Measurements from ENCODE around the gene GJA8.
"Not testable (repeated sequence)": the region's sequence is repeated elsewhere in the genome, so short reads cannot be mapped to it uniquely, and the experiment has no call there.

The GJA8 gene

GRCh38 chr1:147902253-147902845 lies at the start of gene GJA8:
GJA8 (plus strand) TSS chr1:147902795; CDS start chr1:147907956, 5,161 bp downstream.
- ATAC-seq, result no peak

GRCh38 chr1:147853391-147853790 lies 49.2 kb upstream of the GJA8 start:
- ATAC-seq, result no peak

- not testable (repeated sequence) for ATAC-seq
Measured at GRCh38 chr1:147854989-147855388, 47.6 kb upstream of the GJA8 start.

- ATAC-seq, result not testable (repeated sequence)
Measured at GRCh38 chr1:147855996-147856395, 46.6 kb upstream of the GJA8 start.

- not testable (repeated sequence) for ATAC-seq
Measured at GRCh38 chr1:147867204-147867603, 35.4 kb upstream of the GJA8 start.

- no peak for ATAC-seq
Measured at GRCh38 chr1:147878022-147878421, 24.6 kb upstream of the GJA8 start.

- ATAC-seq, result no peak
Measured at GRCh38 chr1:147879911-147880310, 22.7 kb upstream of the GJA8 start.

GRCh38 chr1:147882535-147882934 lies 20.1 kb upstream of the GJA8 start:
- ATAC-seq, result no peak

GRCh38 chr1:147890177-147890790 lies 12.3 kb upstream of the GJA8 start:
- peak; percentile 46 to 58 for ATAC-seq

GRCh38 chr1:147891088-147891487 lies 11.5 kb upstream of the GJA8 start:
- ATAC-seq, result no peak

- no peak for ATAC-seq
Measured at GRCh38 chr1:147892216-147892615, 10.4 kb upstream of the GJA8 start.

- no peak for ATAC-seq
Measured at GRCh38 chr1:147892731-147893214, 9.8 kb upstream of the GJA8 start.

GRCh38 chr1:147895123-147895522 lies 7.5 kb upstream of the GJA8 start:
- ATAC-seq, result no peak

GRCh38 chr1:147897029-147897752 lies 5.4 kb upstream of the GJA8 start:
- no peak for ATAC-seq

- ATAC-seq, result no peak
Measured at GRCh38 chr1:147897789-147898188, 4.8 kb upstream of the GJA8 start.

- ATAC-seq, result no peak
Measured at GRCh38 chr1:147904726-147905125, 2.1 kb downstream of the GJA8 start.

- ATAC-seq, result no peak
Measured at GRCh38 chr1:147907786-147908509, 5.4 kb downstream of the GJA8 start.

- no peak for ATAC-seq
Measured at GRCh38 chr1:147912553-147912952, 10.0 kb downstream of the GJA8 start.

- no peak for ATAC-seq
Measured at GRCh38 chr1:147913362-147913942, 10.9 kb downstream of the GJA8 start.

GRCh38 chr1:147919896-147920295 lies 17.3 kb downstream of the GJA8 start:
- ATAC-seq, result no peak

- no peak for ATAC-seq
Measured at GRCh38 chr1:147924813-147925212, 22.2 kb downstream of the GJA8 start.

- not testable (repeated sequence) for ATAC-seq
Measured at GRCh38 chr1:147927215-147927614, 24.6 kb downstream of the GJA8 start.

- not testable (repeated sequence) for ATAC-seq
Measured at GRCh38 chr1:147927689-147928088, 25.1 kb downstream of the GJA8 start.
